Measurements from ENCODE around the gene OR5M11.

Gene OR5M11

DNA sequence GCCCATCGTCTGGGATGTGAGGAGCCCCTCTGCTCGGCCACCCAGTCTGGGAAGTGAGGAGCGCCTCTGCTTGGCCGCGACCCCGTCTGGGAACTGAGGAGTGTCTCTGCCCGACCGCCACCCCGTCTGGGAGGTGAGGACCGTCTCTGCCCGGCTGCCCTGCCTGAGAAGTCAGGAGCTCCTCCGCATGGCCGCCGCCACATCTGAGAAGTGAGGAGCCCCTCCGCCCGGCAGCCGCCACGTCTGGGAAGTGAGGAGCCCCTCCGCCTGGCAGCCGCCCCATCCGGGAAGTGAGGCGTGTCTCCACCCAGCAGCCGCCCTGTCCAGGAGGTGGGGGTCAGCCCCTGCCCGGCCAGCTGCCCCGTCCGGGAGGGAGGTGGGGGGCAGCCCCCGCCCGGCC, 46.0 kb downstream of the OR5M11 start:
- Histone ChIP-seq H2AK5ac (ENCODE audit: low read length) (no peak overlapping the region), H3K27me3 (ENCODE audit: insufficient read depth, low read length, poor library complexity) (no peaks in the 10 kb centered on the region), H3K4ac (ENCODE audit: low read depth, low read length) (no peak overlapping the region), H3K56ac (ENCODE audit: low read length) (no peak overlapping the region), H3K36me3 (ENCODE audit: control insufficient read depth, insufficient read depth, low read length) (no peaks in the 10 kb centered on the region), H3K4me3 (ENCODE audit: low read length) (no peak overlapping the region), H2BK120ac (ENCODE audit: low read depth, low read length) (no peak overlapping the region), H3K4me2 (ENCODE audit: low read length) (no peak overlapping the region), H2BK15ac (replicated peaks; ENCODE audit: low read depth) (no peak overlapping the region), H3K23ac (ENCODE audit: low read length) (no peak overlapping the region), H4K8ac (ENCODE audit: low read depth, low read length) (no peak overlapping the region), H3K18ac (ENCODE audit: low read length) (no peak overlapping the region), H2BK5ac (ENCODE audit: low read length) (no peak overlapping the region), H3K4me1 (ENCODE audit: control insufficient read depth, low read depth, low read length) (no peaks in the 10 kb centered on the region), H4K5ac (ENCODE audit: low read length) (no peak overlapping the region), H3K9ac (ENCODE audit: low read length) (no peak overlapping the region), H3K79me1 (ENCODE audit: low read length) (no peaks in the 10 kb centered on the region), H3K79me2 (ENCODE audit: control insufficient read depth, insufficient read depth, low read length) (no peaks in the 10 kb centered on the region), H3K27ac (ENCODE audit: low read depth, low read length) (no peak overlapping the region)
- DNase-seq = no peak
- no CpG with 5 or more reads among the region's 28 CpGs for WGBS (ENCODE audit: extremely low coverage, insufficient coverage, low lambda C conversion rate)

DNA sequence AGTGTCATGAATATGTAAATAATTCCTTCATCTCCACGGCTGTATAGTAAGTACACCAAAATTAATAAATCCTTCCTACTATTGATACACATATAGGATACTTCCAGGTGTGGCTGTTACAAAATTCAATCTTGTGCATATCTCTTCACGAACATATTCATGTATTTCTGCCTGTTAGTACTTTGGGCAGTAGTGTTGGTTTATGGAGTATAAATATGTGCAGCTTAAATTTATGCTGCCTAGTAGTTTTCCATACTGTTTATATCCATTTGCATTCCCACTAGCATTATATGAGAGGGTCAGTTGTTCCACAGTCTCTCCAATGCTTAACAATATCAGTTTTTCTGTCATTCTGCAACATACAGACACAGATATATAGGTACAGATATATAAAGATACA, 47.9 kb downstream of the OR5M11 start:
- Histone ChIP-seq H3K27me3 (ENCODE audit: insufficient read depth, low read length, poor library complexity) (no peaks in the 10 kb centered on the region), H2BK15ac (replicated peaks; ENCODE audit: low read depth) (no peak overlapping the region), H4K5ac (ENCODE audit: low read length) (no peak overlapping the region), H4K8ac (ENCODE audit: low read depth, low read length) (no peak overlapping the region), H3K4ac (ENCODE audit: low read depth, low read length) (no peak overlapping the region), H3K27ac (ENCODE audit: low read depth, low read length) (no peak overlapping the region), H2AK5ac (ENCODE audit: low read length) (no peak overlapping the region), H3K4me3 (ENCODE audit: low read length) (no peak overlapping the region), H3K23ac (ENCODE audit: low read length) (no peak overlapping the region), H3K56ac (ENCODE audit: low read length) (no peak overlapping the region), H2BK5ac (ENCODE audit: low read length) (no peak overlapping the region), H3K9ac (ENCODE audit: low read length) (no peak overlapping the region), H3K4me1 (ENCODE audit: control insufficient read depth, low read depth, low read length) (no peaks in the 10 kb centered on the region), H3K18ac (ENCODE audit: low read length) (no peak overlapping the region), H3K4me2 (ENCODE audit: low read length) (no peak overlapping the region), H3K36me3 (ENCODE audit: control insufficient read depth, insufficient read depth, low read length) (no peaks in the 10 kb centered on the region), H3K79me1 (ENCODE audit: low read length) (no peaks in the 10 kb centered on the region), H2BK120ac (ENCODE audit: low read depth, low read length) (no peak overlapping the region), H3K79me2 (ENCODE audit: control insufficient read depth, insufficient read depth, low read length) (no peaks in the 10 kb centered on the region)
- no peak for DNase-seq
- no CpG with 5 or more reads among the region's 2 CpGs for WGBS (ENCODE audit: extremely low coverage, insufficient coverage, low lambda C conversion rate)
